ENCODE measurements around the gene CLPTM1L.

DNA sequence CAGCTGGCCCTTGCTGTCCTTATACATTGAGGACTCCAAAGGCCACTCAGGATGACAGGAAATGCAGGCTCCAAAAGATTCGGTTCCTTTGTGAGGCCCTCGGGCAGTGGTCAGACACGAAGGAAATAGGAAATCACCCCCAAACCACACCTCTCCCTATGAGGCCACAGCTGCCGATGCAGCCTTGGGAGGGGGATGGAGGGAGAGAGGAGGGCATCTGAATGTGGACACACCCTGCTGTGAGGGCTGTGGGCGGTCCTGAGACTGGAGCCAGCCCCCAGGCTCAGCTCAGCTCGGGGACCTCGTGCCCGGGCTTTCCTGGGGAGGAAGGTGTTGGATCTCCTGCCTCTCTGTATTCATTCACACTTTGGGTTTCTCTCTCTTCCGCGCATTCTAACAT lies 2.7 kb upstream of the CLPTM1L start:
- TF ChIP-seq GATA3 (IDR thresholded peaks at IDR 0.05; ENCODE audit: low read depth, low read length), result no peak
- no peak for TF ChIP-seq GATA2 (IDR thresholded peaks at IDR 0.05; ENCODE audit: low read depth, low read length)

Measured in SH-SY5Y (cell line).